ENCODE results near the gene SIRPB2.

SIRPB2 gene

GRCh38 chr20:1491281-1491840 is at the start of gene SIRPB2:
Gene SIRPB2, minus strand, starts transcription at chr20:1491420. Its CDS starts 61 bp downstream, at chr20:1491359.
- no peak for DNase-seq

- no peak for DNase-seq
Measured at GRCh38 chr20:1539816-1540419, 48.7 kb upstream of the SIRPB2 start.

GRCh38 chr20:1538655-1539054 is 47.4 kb upstream of the SIRPB2 start:
- DNase-seq = no peak

GRCh38 chr20:1537731-1538058 is 46.5 kb upstream of the SIRPB2 start:
- no peak for DNase-seq

- no peak for DNase-seq
Measured at GRCh38 chr20:1536893-1537730, 45.9 kb upstream of the SIRPB2 start.

- DNase-seq = no peak
Measured at GRCh38 chr20:1535420-1536175, 44.4 kb upstream of the SIRPB2 start.

GRCh38 chr20:1534526-1534925 is 43.3 kb upstream of the SIRPB2 start:
- no peak for DNase-seq

GRCh38 chr20:1533059-1533458 is 41.8 kb upstream of the SIRPB2 start:
- DNase-seq = no peak

GRCh38 chr20:1528811-1529210 is 37.6 kb upstream of the SIRPB2 start:
- DNase-seq = no peak

- no peak for DNase-seq
Measured at GRCh38 chr20:1527923-1528322, 36.7 kb upstream of the SIRPB2 start.

- DNase-seq = no peak
Measured at GRCh38 chr20:1526896-1527295, 35.7 kb upstream of the SIRPB2 start.

GRCh38 chr20:1526310-1526709 is 35.1 kb upstream of the SIRPB2 start:
- DNase-seq = no peak

- no peak for DNase-seq
Measured at GRCh38 chr20:1524004-1524403, 32.8 kb upstream of the SIRPB2 start.

- no peak for DNase-seq
Measured at GRCh38 chr20:1517010-1517409, 25.8 kb upstream of the SIRPB2 start.

GRCh38 chr20:1513801-1514200 is 22.6 kb upstream of the SIRPB2 start:
- DNase-seq = no peak

- DNase-seq = no peak
Measured at GRCh38 chr20:1509237-1509636, 18.0 kb upstream of the SIRPB2 start.

- no peak for DNase-seq
Measured at GRCh38 chr20:1508574-1508973, 17.4 kb upstream of the SIRPB2 start.

- no peak for DNase-seq
Measured at GRCh38 chr20:1507276-1507675, 16.1 kb upstream of the SIRPB2 start.

GRCh38 chr20:1505871-1506270 is 14.7 kb upstream of the SIRPB2 start:
- DNase-seq = no peak

- no peak for DNase-seq
Measured at GRCh38 chr20:1505361-1505760, 14.1 kb upstream of the SIRPB2 start.

GRCh38 chr20:1503564-1504227 is 12.5 kb upstream of the SIRPB2 start:
- DNase-seq = peak; percentile 44

GRCh38 chr20:1500496-1500895 is 9.3 kb upstream of the SIRPB2 start:
- no peak for DNase-seq
